ENCODE results near the gene MAPRE3. TPM values are rescaled to one million over a fixed set of nuclear protein-coding genes. Genes with fewer than 3 reads are reported as not detected.

Gene MAPRE3
- total RNA-seq, 4 donors from 2014 or later = 9.3 to 23.0 (median 13.4) TPM

- H3K27me3 ChIP-seq = no peaks in the 10 kb centered on the region
- H3K27ac ChIP-seq (replicated peaks in 1 of 4) = no peak overlapping the region
- no peaks in the 10 kb centered on the region for H3K9me3 ChIP-seq
- intact Hi-C loops (cut with DNase I) = no loop called here
- no peak overlapping the region for H3K4me3 ChIP-seq
- WGBS = 91% methylated on average over 3 of the region's 3 CpGs
- H3K36me3 ChIP-seq = no peaks in the 10 kb centered on the region
- no peak for DNase-seq (ENCODE audit: extremely low spot score)
- peaks cover 9 to 22% (median 15%) of the 10 kb centered on the region in 4 donors for H3K4me1 ChIP-seq
- TF ChIP-seq POLR2A (IDR thresholded peaks at IDR 0.05; ENCODE audit: low read depth) (no peak), CTCF (IDR thresholded peaks at IDR 0.05) (no peak), POLR2AphosphoS5 (IDR thresholded peaks at IDR 0.05) (no peak), EP300 (IDR thresholded peaks at IDR 0.05) (no peak)
Observed at GRCh38 chr2:27010139-27010538, 39.7 kb downstream of the MAPRE3 start.

GRCh38 chr2:27013738-27014137 lies 43.3 kb downstream of the MAPRE3 start:
- 92% methylated on average over 3 of the region's 4 CpGs for WGBS

GRCh38 chr2:27014771-27015433 lies 44.5 kb downstream of the MAPRE3 start:
- no peaks in the 10 kb centered on the region for H3K36me3 ChIP-seq
- intact Hi-C loops (cut with DNase I) = no loop called here
- peaks cover 27 to 40% (median 32%) of the 10 kb centered on the region in 4 donors for H3K4me1 ChIP-seq
- no peaks in the 10 kb centered on the region for H3K27me3 ChIP-seq
- 95% methylated on average over 7 of the region's 8 CpGs for WGBS
- no peaks in the 10 kb centered on the region for H3K9me3 ChIP-seq
- no peak for DNase-seq (ENCODE audit: extremely low spot score)
- no peak overlapping the region for H3K4me3 ChIP-seq
- TF ChIP-seq CTCF (IDR thresholded peaks at IDR 0.05) = no peak
- TF ChIP-seq POLR2AphosphoS5 (IDR thresholded peaks at IDR 0.05) = no peak
- no peak for TF ChIP-seq EP300 (IDR thresholded peaks at IDR 0.05)
- no peak for TF ChIP-seq POLR2A (IDR thresholded peaks at IDR 0.05; ENCODE audit: low read depth)
- H3K27ac ChIP-seq (replicated peaks in 1 of 4) = peak overlapping the region in 1 of 4 donors; percentile 37

More at GRCh38 chr2:27013738-27014137, 43.3 kb downstream of the MAPRE3 start:
- H3K27me3 ChIP-seq = no peaks in the 10 kb centered on the region
- no peak overlapping the region for H3K4me3 ChIP-seq
- H3K4me1 ChIP-seq = peaks cover 27 to 42% (median 31%) of the 10 kb centered on the region in 4 donors
- H3K27ac ChIP-seq (replicated peaks in 1 of 4) = no peak overlapping the region
- no peak for DNase-seq (ENCODE audit: extremely low spot score)
- no peaks in the 10 kb centered on the region for H3K36me3 ChIP-seq
- no peaks in the 10 kb centered on the region for H3K9me3 ChIP-seq
- intact Hi-C loops (cut with DNase I) = no loop called here
- TF ChIP-seq CTCF (IDR thresholded peaks at IDR 0.05) (no peak), POLR2AphosphoS5 (IDR thresholded peaks at IDR 0.05) (no peak), EP300 (IDR thresholded peaks at IDR 0.05) (no peak), POLR2A (IDR thresholded peaks at IDR 0.05; ENCODE audit: low read depth) (no peak)

- Histone ChIP-seq H3K27me3 (no peaks in the 10 kb centered on the region), H3K9me3 (no peaks in the 10 kb centered on the region), H3K27ac (replicated peaks in 1 of 4) (no peak overlapping the region), H3K4me1 (peaks cover 24 to 40% (median 33%) of the 10 kb centered on the region in 4 donors), H3K36me3 (peaks cover 0 to 3% (median under 1%) of the 10 kb centered on the region in 4 donors), H3K4me3 (no peak overlapping the region)
- DNase-seq (ENCODE audit: extremely low spot score) = no peak
- WGBS = 70% methylated on average over 3 of the region's 3 CpGs
- TF ChIP-seq EP300 (IDR thresholded peaks at IDR 0.05) (no peak), POLR2AphosphoS5 (IDR thresholded peaks at IDR 0.05) (no peak), CTCF (IDR thresholded peaks at IDR 0.05) (peak; percentile 63 to 73 (median 70))
- intact Hi-C loops (cut with DNase I) = loop anchor here (1.0 kb wide), 1 partner anchor 56 kb away; no protein-coding TSS in a partner anchor
Observed at GRCh38 chr2:27016801-27017325, 46.4 kb downstream of the MAPRE3 start.
